GM12801 (cell line): ENCODE measurements around the gene NCAPD2.

ENCODE experiments used
- CTCF ChIP-seq: IDR thresholded peaks from one replicate; pipeline ENCODE4 v1.5.1; 2011; ENCODE audit warnings: control low read depth; ENCODE audit not compliant: insufficient read length; ENCODE audit errors: extremely low read depth

NCAPD2 gene

GRCh38 chr12:6546016-6546415, 52.1 kb downstream of the NCAPD2 start:
- no peak for TF ChIP-seq CTCF

GRCh38 chr12:6547566-6547965, 53.7 kb downstream of the NCAPD2 start:
- no peak for TF ChIP-seq CTCF

DNA sequence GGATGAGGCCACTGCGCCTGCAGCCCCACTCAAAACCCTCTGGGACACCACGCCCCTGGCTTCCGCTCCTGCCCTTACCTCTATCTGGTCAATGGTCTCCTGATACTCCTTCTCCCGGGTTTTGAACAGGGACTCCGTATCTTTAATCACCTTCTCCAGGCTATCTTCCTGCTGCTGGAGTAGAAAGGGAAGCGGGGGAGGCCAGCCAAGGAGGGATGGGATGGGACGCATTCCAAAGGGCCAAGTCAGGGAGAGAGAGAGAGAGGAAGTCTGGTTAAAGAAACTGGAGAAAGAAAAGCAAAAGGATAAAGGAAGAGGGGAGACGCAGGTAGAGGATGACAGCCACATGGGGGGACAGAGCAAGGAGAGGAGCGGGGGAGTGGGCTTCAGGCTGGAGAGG, 54.1 kb downstream of the NCAPD2 start:
- TF ChIP-seq CTCF = no peak

GRCh38 chr12:6548556-6548955, 54.7 kb downstream of the NCAPD2 start:
- no peak for TF ChIP-seq CTCF

DNA sequence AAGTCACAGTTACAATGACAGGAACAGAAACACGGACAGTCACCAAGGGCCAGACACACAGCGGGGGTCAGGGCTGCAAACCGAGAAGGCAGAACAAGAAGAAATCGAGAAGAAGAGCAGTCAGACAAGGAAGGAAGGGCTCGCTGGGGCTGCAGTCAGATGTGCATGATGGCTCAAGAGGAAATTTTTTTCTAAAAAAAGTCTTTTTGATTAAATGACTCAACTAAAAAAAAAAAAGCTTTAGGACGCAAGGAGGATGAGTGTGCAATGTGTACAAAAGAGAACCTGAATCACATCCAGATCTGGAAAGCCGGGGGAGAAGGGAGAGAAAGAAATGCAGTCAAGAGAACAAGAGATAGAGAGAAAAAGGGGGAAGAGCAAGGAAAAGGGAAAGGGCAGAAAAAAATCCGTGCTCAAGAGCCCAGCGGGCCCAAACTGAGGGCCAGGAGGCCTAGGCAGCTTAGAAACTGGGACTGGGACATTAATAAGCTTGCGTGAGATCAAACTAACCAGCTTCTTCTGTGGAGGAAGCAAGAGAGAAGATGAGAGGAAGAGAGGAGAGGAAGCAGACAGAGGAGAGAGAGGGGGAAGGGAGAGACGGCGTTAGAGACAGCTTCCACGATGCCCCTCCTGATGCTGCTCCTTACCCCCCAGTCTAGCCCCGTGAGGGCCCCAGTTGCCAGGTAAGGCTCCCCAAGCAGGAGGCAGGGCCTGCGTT, 55.2 kb downstream of the NCAPD2 start:
- TF ChIP-seq CTCF = no peak

DNA sequence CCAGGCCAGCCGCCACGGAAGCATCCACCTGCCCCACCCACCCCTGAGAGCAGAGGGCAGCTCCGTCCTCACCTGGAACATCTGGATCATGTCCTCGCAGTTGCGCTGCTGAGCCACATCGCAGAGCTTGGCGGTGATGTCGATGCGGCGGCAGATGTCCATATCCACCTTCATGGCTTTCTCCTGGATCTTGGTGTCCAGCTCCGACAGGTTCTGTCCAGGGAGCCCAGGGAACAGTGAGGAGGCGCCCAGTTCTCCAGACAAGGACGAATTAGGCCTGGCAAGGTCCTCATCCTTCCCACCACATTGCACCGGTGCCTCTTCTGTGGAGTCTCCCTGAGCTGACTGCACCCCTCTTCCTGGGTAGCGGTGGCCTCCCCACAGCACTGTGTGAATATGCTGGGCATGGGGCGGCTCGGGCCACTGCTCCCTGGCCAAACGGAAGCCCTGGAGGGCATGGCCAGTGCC, 55.8 kb downstream of the NCAPD2 start:
- TF ChIP-seq CTCF = no peak

DNA sequence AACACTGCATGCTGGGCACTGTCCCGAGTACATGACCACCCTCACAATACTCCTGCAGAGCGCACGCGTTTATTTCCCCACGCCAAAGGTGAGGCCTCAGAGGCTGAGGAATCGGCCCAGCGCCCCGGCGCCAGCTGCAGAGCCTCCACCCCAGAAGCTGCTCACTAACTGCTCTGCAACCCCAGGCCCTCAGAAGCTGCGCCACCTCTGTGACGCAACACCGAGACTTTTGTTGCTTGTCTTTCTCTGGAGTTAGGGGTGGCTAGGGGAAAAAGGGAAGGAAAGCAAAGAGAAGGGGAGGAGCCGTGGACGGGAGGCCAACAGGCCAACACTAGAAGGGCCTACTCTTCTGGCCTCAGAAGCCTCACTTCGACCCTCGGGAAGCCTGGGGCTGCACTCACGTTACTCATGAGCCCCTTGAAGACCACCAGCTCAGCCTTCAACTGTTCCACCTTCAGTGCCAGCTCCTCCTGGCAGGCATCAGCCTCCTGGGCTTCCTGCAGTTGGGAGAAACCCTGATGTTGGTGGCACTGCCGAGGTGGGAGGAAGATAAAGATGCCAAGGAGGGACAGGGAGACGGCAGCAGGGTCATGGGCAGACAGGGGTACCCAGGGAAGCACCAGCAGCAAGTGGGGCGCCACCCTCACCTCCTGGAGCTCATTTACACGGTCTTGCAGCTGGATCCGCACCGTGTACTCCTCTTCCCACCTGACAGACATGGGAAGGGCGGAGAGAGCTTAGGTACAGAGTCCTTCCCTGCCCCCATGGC, 56.6 kb downstream of the NCAPD2 start:
- no peak for TF ChIP-seq CTCF
